ENCODE measurements around the gene AKR1C2.
"Not testable (repeated sequence)": the region's sequence is repeated elsewhere in the genome, so short reads cannot be mapped to it uniquely, and the experiment has no call there.

AKR1C2 gene

DNA sequence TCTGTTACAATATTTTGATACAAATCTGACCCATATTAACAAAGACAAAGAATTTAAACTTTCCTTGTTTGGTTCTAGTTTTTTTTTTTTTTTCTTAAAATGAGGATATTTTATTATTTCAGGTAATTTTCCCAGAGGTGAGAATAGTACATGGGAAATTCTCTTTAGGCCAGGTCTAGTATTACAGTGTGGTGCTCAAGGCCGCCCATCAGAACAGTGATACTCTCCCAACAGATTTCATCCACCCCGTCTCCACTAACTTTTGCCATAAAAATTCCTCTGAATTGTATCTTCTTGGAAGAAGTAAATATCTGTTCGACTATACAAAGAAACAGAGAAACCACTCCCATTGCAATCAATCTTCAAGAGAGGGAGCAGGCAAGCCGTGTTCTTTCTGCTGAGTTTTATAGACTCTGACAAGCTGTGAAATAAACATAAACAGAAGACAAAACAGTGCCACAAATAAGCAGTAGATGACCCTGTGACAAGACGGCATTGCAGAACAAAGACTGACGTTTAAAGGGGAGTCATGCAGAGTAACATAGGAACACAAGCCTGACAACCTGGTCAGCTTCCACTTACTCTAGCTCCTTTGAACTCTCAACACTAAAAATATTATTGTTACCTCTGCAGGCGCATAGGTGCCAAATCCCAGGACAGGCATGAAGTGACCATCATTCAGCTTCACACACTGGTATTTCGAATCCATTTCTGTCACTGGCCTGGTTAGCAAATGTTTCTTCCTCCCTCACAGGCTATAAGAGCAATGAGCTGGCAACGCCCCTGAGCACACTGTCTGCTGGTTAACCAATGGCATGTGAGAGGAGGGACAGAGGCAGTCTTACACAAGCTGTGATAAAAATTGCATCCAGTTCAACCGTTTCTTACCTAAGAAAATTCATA lies at the start of gene AKR1C2:
Gene AKR1C2 (minus strand): TSS at position 731 of the 903 bp plus-strand sequence. CDS start 22 bp downstream, at position 709.
- no CpG with 5 or more reads among the region's 10 CpGs for WGBS (ENCODE audit: insufficient coverage, insufficient read length)
- not testable (repeated sequence) for H3K27ac ChIP-seq (ENCODE audit: low read length); H3K27me3 ChIP-seq (ENCODE audit: control insufficient read depth, insufficient read depth, low read length); H3K4me3 ChIP-seq (ENCODE audit: low read length); DNase-seq (ENCODE audit: low read depth, low spot score); H3K9me3 ChIP-seq (ENCODE audit: control insufficient read depth, insufficient read depth, low read length); H3K36me3 ChIP-seq (ENCODE audit: control insufficient read depth, insufficient read depth, low read length); H3K4me1 ChIP-seq (ENCODE audit: control insufficient read depth, insufficient read depth, low read length)

DNA sequence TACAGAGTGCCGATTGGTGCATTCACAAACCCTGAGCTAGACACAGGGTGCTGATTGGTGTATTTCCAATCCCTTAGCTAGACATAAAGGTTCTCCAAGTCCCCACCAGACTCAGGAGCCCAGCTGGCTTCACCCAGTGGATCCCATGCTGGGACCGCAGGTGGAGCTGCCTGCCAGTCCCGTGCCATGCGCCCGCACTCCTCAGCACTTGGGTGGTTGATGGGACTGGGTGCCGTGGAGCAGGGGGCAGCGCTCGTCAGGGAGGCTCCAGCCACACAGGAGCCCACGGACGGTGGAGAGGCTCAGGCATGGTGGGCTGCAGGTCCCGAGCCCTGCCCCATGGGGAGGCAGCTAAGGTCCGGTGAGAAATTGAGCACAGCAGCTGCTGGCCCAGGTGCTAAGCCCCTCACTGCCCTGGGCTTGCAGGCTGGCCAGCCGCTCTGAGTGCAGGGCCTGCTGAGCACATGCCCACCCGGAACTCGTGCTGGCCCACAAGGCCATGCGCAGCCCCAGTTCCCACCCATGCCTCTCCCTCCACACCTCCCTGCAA lies 49.4 kb upstream of the AKR1C2 start:
- H3K4me3 ChIP-seq (ENCODE audit: low read length); H3K9me3 ChIP-seq (ENCODE audit: control insufficient read depth, insufficient read depth, low read length); H3K27ac ChIP-seq (ENCODE audit: low read length); DNase-seq (ENCODE audit: low read depth, low spot score); H3K36me3 ChIP-seq (ENCODE audit: control insufficient read depth, insufficient read depth, low read length); H3K4me1 ChIP-seq (ENCODE audit: control insufficient read depth, insufficient read depth, low read length); H3K27me3 ChIP-seq (ENCODE audit: control insufficient read depth, insufficient read depth, low read length): not testable (repeated sequence)
- WGBS (ENCODE audit: insufficient coverage, insufficient read length): no CpG with 5 or more reads among the region's 16 CpGs

DNA sequence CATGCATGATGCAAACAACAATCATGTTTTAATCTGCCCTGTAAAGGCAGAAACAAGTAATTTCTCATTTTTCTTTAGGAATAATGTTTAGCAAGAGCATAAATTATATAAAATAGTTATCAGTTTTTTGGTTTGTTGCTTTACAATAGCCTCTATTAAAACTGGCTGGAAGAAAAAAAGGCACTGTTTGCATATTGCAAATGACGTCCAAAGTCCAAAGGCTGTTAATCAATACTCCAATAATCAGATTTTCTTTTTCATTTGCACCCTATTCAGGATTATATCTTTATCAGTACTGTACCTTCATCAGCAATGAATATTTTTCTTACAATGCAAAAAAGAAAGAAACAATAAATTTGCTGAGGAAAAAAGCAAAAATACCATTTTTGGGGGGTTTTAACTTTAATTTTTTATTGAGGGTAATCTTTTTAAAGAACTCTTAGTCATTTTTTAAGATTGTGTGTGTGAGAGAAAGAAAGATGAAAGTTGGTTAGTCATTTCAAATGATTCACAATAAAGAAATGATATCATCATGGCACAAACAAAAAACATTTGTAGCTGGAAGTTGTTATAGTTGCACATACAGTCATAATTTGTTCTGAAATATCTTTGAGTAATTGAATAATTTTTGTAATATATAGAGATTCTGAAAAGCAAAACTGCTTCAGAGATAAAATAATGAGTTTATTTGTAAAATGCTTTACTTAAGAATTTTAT lies 44.4 kb upstream of the AKR1C2 start:
- H3K27me3 ChIP-seq (ENCODE audit: control insufficient read depth, insufficient read depth, low read length): no peaks in the 10 kb centered on the region
- H3K36me3 ChIP-seq (ENCODE audit: control insufficient read depth, insufficient read depth, low read length): no peaks in the 10 kb centered on the region
- no peaks in the 10 kb centered on the region for H3K4me1 ChIP-seq (ENCODE audit: control insufficient read depth, insufficient read depth, low read length)
- no peak for DNase-seq (ENCODE audit: low read depth, low spot score)
- no peak overlapping the region for H3K4me3 ChIP-seq (ENCODE audit: low read length)
- WGBS (ENCODE audit: insufficient coverage, insufficient read length): no CpG with 5 or more reads among the region's 1 CpG
- H3K27ac ChIP-seq (ENCODE audit: low read length): no peak overlapping the region
- H3K9me3 ChIP-seq (ENCODE audit: control insufficient read depth, insufficient read depth, low read length): no peaks in the 10 kb centered on the region

DNA sequence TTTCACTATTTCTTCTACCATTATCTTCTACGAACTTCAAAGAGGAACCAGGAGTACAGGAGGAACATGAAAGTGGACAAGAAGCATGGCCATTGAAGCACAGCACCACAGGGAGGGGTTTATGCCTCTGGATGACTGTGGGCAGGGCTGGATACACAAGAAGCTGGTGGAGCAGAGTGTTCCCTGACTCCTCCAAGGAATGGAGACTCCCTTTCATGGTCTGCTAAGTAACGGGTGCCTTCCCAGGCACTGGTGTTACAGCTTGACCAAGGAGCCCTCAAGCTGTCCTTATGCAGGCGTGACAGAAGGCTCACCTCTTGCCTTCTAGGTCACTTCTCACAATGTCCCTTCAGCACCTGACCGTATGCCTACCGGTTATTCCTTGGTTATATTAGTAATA lies 43.4 kb upstream of the AKR1C2 start:
- no CpG with 5 or more reads among the region's 5 CpGs for WGBS (ENCODE audit: insufficient coverage, insufficient read length)
- not testable (repeated sequence) for H3K9me3 ChIP-seq (ENCODE audit: control insufficient read depth, insufficient read depth, low read length); H3K27ac ChIP-seq (ENCODE audit: low read length); DNase-seq (ENCODE audit: low read depth, low spot score); H3K27me3 ChIP-seq (ENCODE audit: control insufficient read depth, insufficient read depth, low read length); H3K36me3 ChIP-seq (ENCODE audit: control insufficient read depth, insufficient read depth, low read length); H3K4me3 ChIP-seq (ENCODE audit: low read length); H3K4me1 ChIP-seq (ENCODE audit: control insufficient read depth, insufficient read depth, low read length)

DNA sequence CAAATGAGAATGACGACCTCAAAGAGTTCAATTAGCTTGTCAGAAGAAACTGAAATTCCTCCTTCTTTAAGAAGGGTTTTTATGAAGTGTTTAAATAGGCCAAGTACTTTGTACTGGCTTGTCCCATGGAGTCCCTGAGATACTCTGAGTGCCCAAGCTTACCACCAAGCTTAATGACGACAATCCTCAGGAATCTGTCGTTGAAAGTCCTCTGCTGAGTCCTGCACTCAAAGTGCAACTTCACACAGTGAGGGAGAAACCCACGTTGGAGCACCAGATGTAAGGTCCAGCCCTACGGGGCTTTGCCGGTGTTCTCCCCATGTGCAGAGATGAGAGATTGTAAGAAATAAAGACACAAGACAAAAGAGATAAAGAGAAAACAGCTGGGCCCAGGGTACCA lies 42.8 kb upstream of the AKR1C2 start:
- no peak overlapping the region for H3K27ac ChIP-seq (ENCODE audit: low read length)
- no peaks in the 10 kb centered on the region for H3K4me1 ChIP-seq (ENCODE audit: control insufficient read depth, insufficient read depth, low read length)
- no peak for DNase-seq (ENCODE audit: low read depth, low spot score)
- no peaks in the 10 kb centered on the region for H3K9me3 ChIP-seq (ENCODE audit: control insufficient read depth, insufficient read depth, low read length)
- no CpG with 5 or more reads among the region's 6 CpGs for WGBS (ENCODE audit: insufficient coverage, insufficient read length)
- no peak overlapping the region for H3K4me3 ChIP-seq (ENCODE audit: low read length)
- no peaks in the 10 kb centered on the region for H3K36me3 ChIP-seq (ENCODE audit: control insufficient read depth, insufficient read depth, low read length)
- no peaks in the 10 kb centered on the region for H3K27me3 ChIP-seq (ENCODE audit: control insufficient read depth, insufficient read depth, low read length)

DNA sequence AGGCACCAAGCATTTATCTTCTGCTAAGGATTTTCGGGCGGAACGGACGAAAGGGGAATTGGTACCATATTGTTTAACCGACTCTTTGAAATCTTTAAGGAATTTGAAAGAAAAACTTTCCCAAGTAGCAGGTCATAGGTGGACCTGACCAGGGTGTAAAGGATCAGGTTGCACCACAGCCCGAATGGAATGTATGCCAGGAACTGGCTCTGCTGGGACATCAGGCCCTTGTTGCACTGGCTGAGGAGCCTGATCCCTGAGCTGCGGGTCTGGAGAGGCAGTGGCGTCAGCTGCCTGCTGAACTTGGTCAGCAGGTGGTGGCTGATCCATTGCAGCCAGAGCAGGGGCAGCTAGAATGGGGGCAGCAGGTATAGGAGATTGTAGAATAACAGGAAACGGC lies 41.4 kb upstream of the AKR1C2 start:
- no peak for DNase-seq (ENCODE audit: low read depth, low spot score)
- no CpG with 5 or more reads among the region's 9 CpGs for WGBS (ENCODE audit: insufficient coverage, insufficient read length)
- Histone ChIP-seq H3K4me3 (ENCODE audit: low read length) (no peak overlapping the region), H3K27ac (ENCODE audit: low read length) (no peak overlapping the region), H3K36me3 (ENCODE audit: control insufficient read depth, insufficient read depth, low read length) (no peaks in the 10 kb centered on the region), H3K27me3 (ENCODE audit: control insufficient read depth, insufficient read depth, low read length) (no peaks in the 10 kb centered on the region), H3K4me1 (ENCODE audit: control insufficient read depth, insufficient read depth, low read length) (no peaks in the 10 kb centered on the region), H3K9me3 (ENCODE audit: control insufficient read depth, insufficient read depth, low read length) (no peaks in the 10 kb centered on the region)

DNA sequence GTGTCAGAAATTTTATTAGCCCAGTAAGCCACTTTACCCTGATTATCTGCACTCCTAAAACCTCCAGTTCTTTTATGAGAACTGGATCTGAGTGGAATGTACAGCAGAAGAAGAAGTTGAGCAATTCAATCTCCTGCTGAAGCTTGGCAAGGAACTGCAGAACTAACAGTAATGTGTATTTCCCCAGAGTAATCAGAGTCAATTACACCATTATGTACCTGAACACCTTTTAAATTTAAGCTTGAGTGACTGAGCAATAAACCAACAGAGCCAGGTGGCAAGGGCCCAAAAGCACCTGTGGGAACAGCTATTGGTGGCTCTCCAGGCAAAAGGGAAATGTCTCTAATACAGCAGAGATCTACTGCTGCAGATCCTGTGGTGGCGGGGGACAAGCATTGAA lies 40.1 kb upstream of the AKR1C2 start:
- WGBS (ENCODE audit: insufficient coverage, insufficient read length): no CpG with 5 or more reads among the region's 1 CpG
- no peak overlapping the region for H3K4me3 ChIP-seq (ENCODE audit: low read length)
- no peaks in the 10 kb centered on the region for H3K27me3 ChIP-seq (ENCODE audit: control insufficient read depth, insufficient read depth, low read length)
- no peaks in the 10 kb centered on the region for H3K36me3 ChIP-seq (ENCODE audit: control insufficient read depth, insufficient read depth, low read length)
- no peak overlapping the region for H3K27ac ChIP-seq (ENCODE audit: low read length)
- no peak for DNase-seq (ENCODE audit: low read depth, low spot score)
- no peaks in the 10 kb centered on the region for H3K4me1 ChIP-seq (ENCODE audit: control insufficient read depth, insufficient read depth, low read length)
- no peaks in the 10 kb centered on the region for H3K9me3 ChIP-seq (ENCODE audit: control insufficient read depth, insufficient read depth, low read length)

DNA sequence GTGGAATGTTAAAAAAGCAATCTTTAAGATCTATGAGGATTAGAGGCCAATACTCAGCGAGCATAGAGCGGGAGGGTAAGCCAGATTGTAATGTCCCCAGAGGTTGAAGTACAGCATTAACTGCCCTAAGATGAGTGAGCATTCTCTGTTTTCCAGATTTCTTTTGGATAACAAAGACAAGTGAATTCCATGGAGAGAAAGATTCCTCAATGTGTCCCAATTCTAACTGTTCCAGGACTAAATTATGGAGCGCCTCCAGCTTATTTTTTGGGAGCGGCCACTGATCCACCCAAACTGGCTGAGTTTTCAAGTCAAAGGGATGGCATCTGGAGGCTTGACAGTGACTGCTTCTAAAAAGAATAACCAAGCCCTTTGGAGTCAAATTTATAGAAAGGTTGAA lies 39.3 kb upstream of the AKR1C2 start:
- WGBS (ENCODE audit: insufficient coverage, insufficient read length): no CpG with 5 or more reads among the region's 4 CpGs
- no peak for DNase-seq (ENCODE audit: low read depth, low spot score)

DNA sequence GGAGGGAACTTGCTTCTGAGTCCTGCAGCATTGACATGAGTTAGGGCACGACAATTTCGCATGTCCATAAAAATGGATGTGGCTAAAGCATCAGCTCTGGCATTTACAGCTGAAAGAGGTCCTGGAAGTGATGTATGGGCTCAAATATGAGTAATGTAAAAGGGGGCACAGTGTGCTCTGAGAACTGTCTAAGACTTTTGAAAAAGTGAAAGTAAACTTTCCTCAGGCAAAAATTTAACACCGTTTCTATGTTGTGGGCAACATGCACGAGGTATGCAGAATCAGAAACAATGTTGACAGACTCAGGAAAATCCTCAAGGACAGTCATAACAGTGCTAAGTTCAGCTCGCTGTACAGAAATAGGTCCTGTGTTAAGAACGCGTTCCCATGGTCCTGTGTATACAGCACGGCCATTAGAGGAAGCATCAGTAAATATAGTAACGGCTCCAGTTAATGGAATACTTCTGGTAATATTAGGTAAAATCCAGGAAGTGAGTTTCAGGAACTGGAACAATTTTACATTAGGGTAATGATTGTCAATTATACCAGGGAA lies 37.9 kb upstream of the AKR1C2 start:
- Histone ChIP-seq H3K27ac (ENCODE audit: low read length) (no peak overlapping the region), H3K36me3 (ENCODE audit: control insufficient read depth, insufficient read depth, low read length) (no peaks in the 10 kb centered on the region), H3K4me1 (ENCODE audit: control insufficient read depth, insufficient read depth, low read length) (no peaks in the 10 kb centered on the region), H3K9me3 (ENCODE audit: control insufficient read depth, insufficient read depth, low read length) (no peaks in the 10 kb centered on the region), H3K27me3 (ENCODE audit: control insufficient read depth, insufficient read depth, low read length) (no peaks in the 10 kb centered on the region), H3K4me3 (ENCODE audit: low read length) (no peak overlapping the region)
- no peak for DNase-seq (ENCODE audit: low read depth, low spot score)
- WGBS (ENCODE audit: insufficient coverage, insufficient read length): no CpG with 5 or more reads among the region's 9 CpGs

More for the DNA sequence above, 39.3 kb upstream of the AKR1C2 start:
- Histone ChIP-seq H3K4me1 (ENCODE audit: control insufficient read depth, insufficient read depth, low read length) (no peaks in the 10 kb centered on the region), H3K36me3 (ENCODE audit: control insufficient read depth, insufficient read depth, low read length) (no peaks in the 10 kb centered on the region), H3K9me3 (ENCODE audit: control insufficient read depth, insufficient read depth, low read length) (no peaks in the 10 kb centered on the region), H3K27me3 (ENCODE audit: control insufficient read depth, insufficient read depth, low read length) (no peaks in the 10 kb centered on the region), H3K4me3 (ENCODE audit: low read length) (no peak overlapping the region), H3K27ac (ENCODE audit: low read length) (no peak overlapping the region)

DNA sequence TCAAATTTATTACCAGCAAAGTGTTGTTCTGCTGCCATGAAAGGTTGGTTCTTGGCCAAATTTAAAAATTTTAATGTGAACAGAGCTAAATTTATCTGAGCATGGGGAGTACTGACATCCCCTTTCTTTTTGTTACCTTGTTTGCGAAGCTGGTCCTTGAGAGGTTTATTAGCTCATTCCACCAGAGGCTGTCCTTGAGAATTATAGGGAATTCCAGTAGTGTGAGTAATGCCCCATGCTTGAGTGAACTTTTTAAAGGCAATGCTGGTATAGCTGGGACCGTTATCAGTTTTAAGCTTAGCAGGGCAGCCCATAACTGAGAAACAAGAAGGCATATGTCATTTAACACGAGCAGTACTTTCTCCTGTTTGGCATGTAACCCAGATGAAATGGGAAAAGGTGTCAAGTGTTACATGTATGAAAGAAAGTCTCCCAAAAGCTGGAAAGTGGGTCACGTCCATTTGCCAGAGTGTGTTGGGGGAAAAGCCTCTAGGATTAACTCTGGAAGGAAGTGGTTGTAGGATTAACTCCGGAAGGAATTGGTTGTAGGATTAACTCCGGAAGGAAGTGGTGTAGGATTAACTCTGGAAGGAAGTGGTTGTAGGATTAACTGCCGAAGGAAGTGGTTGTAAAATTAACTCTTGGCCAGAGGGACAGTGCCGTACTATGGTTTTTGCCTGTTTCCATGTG lies 37.3 kb upstream of the AKR1C2 start:
- no peaks in the 10 kb centered on the region for H3K4me1 ChIP-seq (ENCODE audit: control insufficient read depth, insufficient read depth, low read length)
- no peak overlapping the region for H3K27ac ChIP-seq (ENCODE audit: low read length)
- H3K4me3 ChIP-seq (ENCODE audit: low read length): no peak overlapping the region
- DNase-seq (ENCODE audit: low read depth, low spot score): no peak
- H3K36me3 ChIP-seq (ENCODE audit: control insufficient read depth, insufficient read depth, low read length): no peaks in the 10 kb centered on the region
- WGBS (ENCODE audit: insufficient coverage, insufficient read length): no CpG with 5 or more reads among the region's 8 CpGs
- H3K27me3 ChIP-seq (ENCODE audit: control insufficient read depth, insufficient read depth, low read length): no peaks in the 10 kb centered on the region
- H3K9me3 ChIP-seq (ENCODE audit: control insufficient read depth, insufficient read depth, low read length): no peaks in the 10 kb centered on the region
